Endothelial cell of umbilical vein (primary cell): Measurements from ENCODE around the gene NEURL1B. TPM values are rescaled to one million over a fixed set of nuclear protein-coding genes. Genes with fewer than 3 reads are reported as not detected.

ENCODE experiments used
- BruUV-seq: library from RNA; stranded (reverse); fragments of 400-500 nt; replicated peaks from 2 replicates; lab custom pipeline; 2021; lab: Mats Ljungman, UMichigan
- CTCF ChIA-PET: fragments of 300-600, 350-600 bp; sonication (Branson Sonifier 250); formaldehyde crosslinking; loops from one replicate; lab custom pipeline; 2021; ENCODE audit warnings: antibody characterized with exemption, inconsistent platforms; lab: Charles Lee
- POLR2A ChIA-PET: fragments of 300-600, 350-600 bp; sonication (Branson Sonifier 250); formaldehyde crosslinking; loops from one replicate; lab custom pipeline; 2021; ENCODE audit warnings: antibody characterized with exemption, inconsistent platforms; lab: Charles Lee
- DNase-seq: peaks from one replicate; pipeline ENCODE4 v3.0.0-alpha.2; 2011; ENCODE audit warnings: low read depth, low spot score
- FAIRE-seq: peaks from 2 replicates; lab custom pipeline; 2011; peaks lifted over from hg19 to GRCh38; lab: Jason Lieb, UNC
- H2AFZ ChIP-seq: 2 replicates; pipeline ENCODE4 v1.6.0; 2012; ENCODE audit warnings: low read depth, low read length, control low read depth, inconsistent platforms
- H3K27ac ChIP-seq: 2 replicates; pipeline ENCODE4 v1.5.1; 2011; ENCODE audit warnings: low read depth, mild to moderate bottlenecking, control low read depth, low read length, moderate library complexity; ENCODE audit not compliant: insufficient read depth
- H3K27me3 ChIP-seq, 2 experiments: 2 replicates each; pipeline versions ENCODE4 v1.6.0 to v1.6.1; 2011; ENCODE audit warnings: low read length in 2 of 2, mixed read lengths in 1 of 2; ENCODE audit not compliant: control insufficient read depth in 2 of 2, insufficient read depth in 2 of 2
- H3K36me3 ChIP-seq, 2 experiments: 2 replicates in 1 of 2; 3 replicates in 1 of 2; pipeline ENCODE4 v1.5.1; 2011; ENCODE audit warnings: low read length in 2 of 2, mild to moderate bottlenecking in 1 of 2, moderate library complexity in 1 of 2; ENCODE audit not compliant: control insufficient read depth in 2 of 2, insufficient read depth in 2 of 2; ENCODE audit errors: extremely low read depth in 1 of 2
- H3K4me1 ChIP-seq: 3 replicates; pipeline ENCODE4 v1.5.1; 2011; ENCODE audit warnings: mild to moderate bottlenecking, low read length; ENCODE audit not compliant: control insufficient read depth, insufficient read depth; ENCODE audit errors: extremely low read depth
- H3K4me2 ChIP-seq: 2 replicates; pipeline ENCODE4 v1.6.1; 2011; ENCODE audit warnings: low read length, control low read depth, mixed read lengths; ENCODE audit not compliant: insufficient read depth
- H3K4me3 ChIP-seq, 3 experiments: fragments of 200-600 bp in 1 of 3; sonication (generic), shearing (Covaris generic) in 1 of 3; replicated peaks in 1 of 3; 2 replicates each; pipeline ENCODE4 v1.5.1; 2011 to 2016; ENCODE audit warnings: control low read depth in 3 of 3, low read length in 3 of 3, mild to moderate bottlenecking in 2 of 3, inconsistent platforms in 1 of 3, low read depth in 1 of 3, moderate library complexity in 1 of 3; ENCODE audit not compliant: insufficient read depth in 1 of 3
- H3K79me2 ChIP-seq: 2 replicates; pipeline ENCODE4 v1.6.0; 2012; ENCODE audit warnings: low read length, inconsistent platforms; ENCODE audit not compliant: control insufficient read depth, insufficient read depth
- H3K9ac ChIP-seq: replicated peaks from 2 replicates; pipeline ENCODE3; 2011; ENCODE audit warnings: low read length, control low read depth; ENCODE audit not compliant: insufficient read depth; ENCODE audit errors: extremely low read depth
- H3K9me1 ChIP-seq: replicated peaks from 3 replicates; pipeline ENCODE4 v1.6.0; 2011; ENCODE audit warnings: mild to moderate bottlenecking, low read length; ENCODE audit not compliant: control insufficient read depth, insufficient read depth; ENCODE audit errors: extremely low read depth
- H3K9me3 ChIP-seq: replicated peaks from 2 replicates; pipeline ENCODE4 v1.5.1; 2012; ENCODE audit warnings: low read length, inconsistent platforms; ENCODE audit not compliant: control insufficient read depth, insufficient read depth
- H4K20me1 ChIP-seq: replicated peaks from 2 replicates; pipeline ENCODE3; 2011; ENCODE audit warnings: mild to moderate bottlenecking, low read length; ENCODE audit not compliant: control insufficient read depth, insufficient read depth; ENCODE audit errors: extremely low read depth
- CTCF ChIP-seq, 2 donors: IDR thresholded peaks; 1 replicate in 1 of 2; 2 replicates in 1 of 2; pipeline ENCODE4 v1.5.1; 2011; ENCODE audit warnings: low read length in 2 of 2, mild to moderate bottlenecking in 2 of 2, moderate library complexity in 2 of 2, control low read depth in 1 of 2, inconsistent platforms in 1 of 2, low read depth in 1 of 2; ENCODE audit not compliant: insufficient read depth in 1 of 2; ENCODE audit errors: extremely low read depth in 1 of 2
- EZH2 ChIP-seq: IDR thresholded peaks from 2 replicates; pipeline ENCODE4 v1.6.1; 2012; ENCODE audit warnings: borderline replicate concordance, low read depth, mild to moderate bottlenecking, moderate library complexity, low read length, inconsistent platforms; ENCODE audit not compliant: severe bottlenecking
- FOS ChIP-seq: IDR thresholded peaks from 2 replicates; pipeline ENCODE4 v1.6.1; 2011; ENCODE audit warnings: mild to moderate bottlenecking, low read length, moderate library complexity, borderline replicate concordance; ENCODE audit not compliant: insufficient read depth
- GATA2 ChIP-seq: IDR thresholded peaks from 2 replicates; pipeline ENCODE4 v1.7.0; 2011; ENCODE audit warnings: low read depth, mild to moderate bottlenecking, moderate library complexity, mixed read lengths, low read length; ENCODE audit not compliant: insufficient read length, insufficient read depth
- JUN ChIP-seq: IDR thresholded peaks from 2 replicates; pipeline ENCODE4 v1.6.1; 2011; ENCODE audit warnings: borderline replicate concordance, low read depth; ENCODE audit not compliant: insufficient read length, insufficient read depth
- MAX ChIP-seq: IDR thresholded peaks from 2 replicates; pipeline ENCODE4 v1.6.1; 2011; ENCODE audit not compliant: insufficient read depth, insufficient read length
- MYC ChIP-seq: IDR thresholded peaks from one replicate; pipeline ENCODE4 v1.6.1; 2011; ENCODE audit warnings: mild to moderate bottlenecking, low read depth, low read length
- POLR2A ChIP-seq: IDR thresholded peaks from 2 replicates; pipeline ENCODE4 v1.6.1; 2012; ENCODE audit warnings: low read depth, mild to moderate bottlenecking, control low read depth, low read length
- POLR2AphosphoS5 ChIP-seq: IDR thresholded peaks from 2 replicates; pipeline ENCODE4 v1.6.1; 2012; ENCODE audit warnings: low read depth, mild to moderate bottlenecking, control low read depth, low read length, moderate library complexity; ENCODE audit not compliant: insufficient read depth
- dilution Hi-C: fragments of 300-500 bp; cut with MboI; formaldehyde crosslinking; loops from one replicate; pipeline ENCODE4 v1.15.0; 2019; ENCODE audit warnings: low sequenced_read_pairs; ENCODE audit not compliant: extremely low pct_ligation_motif_present
- intact Hi-C: fragments of 100-400 bp; cut with micrococcal nuclease; formaldehyde crosslinking; loops from one replicate; pipeline ENCODE4 v1.10.0; 2022
- polyA plus RNA-seq, 4 experiments: library from polyadenylated mRNA; depleted of rRNA in 3 of 4; stranded (reverse) in 3 of 4; unstranded in 1 of 4; fragments of >200 nt; gene quantifications; 2 replicates each; pipeline versions ENCODE4 v1.2.1 to v1.2.3, GENCODE V29; 2011 to 2012; ENCODE audit warnings: missing spikeins in 1 of 4
- total RNA-seq: library from RNA; stranded (reverse); gene quantifications from 2 replicates; pipeline ENCODE4 v1.2.3, GENCODE V29; 2021

Gene NEURL1B
- total and polyA plus RNA-seq, 2 donors (not counting 3 experiments of a cell fraction or from before 2014, with no cell fraction given): 0.44 to 1.6 TPM

GRCh38 chr5:172681421-172681820, 40.4 kb downstream of the NEURL1B start:
- Histone ChIP-seq H3K4me3 (no peak overlapping the region), H3K9me1 (no peaks in the 10 kb centered on the region), H3K4me2 (no peak overlapping the region), H3K9ac (no peak overlapping the region), H2AFZ (no peak overlapping the region), H3K27ac (no peak overlapping the region), H3K27me3 (peaks cover 12 to 15% of the 10 kb centered on the region in 2 experiments), H3K4me1 (no peaks in the 10 kb centered on the region), H3K79me2 (no peaks in the 10 kb centered on the region), H4K20me1 (no peaks in the 10 kb centered on the region), H3K36me3 (no peaks in the 10 kb centered on the region), H3K9me3 (no peaks in the 10 kb centered on the region)
- intact Hi-C loops (no loop called here), dilution Hi-C loops (no loop called here)
- POLR2A ChIA-PET: no interaction called here
- BruUV-seq: no TSS peak
- TF ChIP-seq CTCF (IDR thresholded peaks at IDR 0.05; ENCODE audit: extremely low read depth in 1 of 2, insufficient read depth in 1 of 2, low read depth in 1 of 2, low read length in 2 of 2) (no peak), MAX (no peak), POLR2A (no peak), MYC (no peak), POLR2AphosphoS5 (no peak), JUN (no peak), FOS (no peak), GATA2 (no peak), EZH2 (no peak)
- CTCF ChIA-PET: no interaction called here
- no peak for DNase-seq
- FAIRE-seq: no peak
